Panc1 (cell line): ENCODE results near the gene ACTR3C. TPM values are rescaled to one million over a fixed set of nuclear protein-coding genes. Genes with fewer than 3 reads are reported as not detected.
A peak's percentile ranks its signal among the peaks of the same experiment; 100 is the strongest.
"Not testable (repeated sequence)": the region's sequence is repeated elsewhere in the genome, so short reads cannot be mapped to it uniquely, and the experiment has no call there.

Experiments used
- ATAC-seq: fragments of 200-7000 bp; cut with Tn5 transposase; 2 replicates; pipeline ENCODE4 v1.9.1; 2020; ENCODE audit warnings: mild to moderate bottlenecking, moderate library complexity
- BruUV-seq: library from RNA; stranded (reverse); fragments of 400-500 nt; replicated peaks from 2 replicates; lab custom pipeline; 2021; lab: Mats Ljungman, UMichigan
- CTCF ChIA-PET: fragments of 300-600 bp; sonication (Branson Sonifier 250); formaldehyde crosslinking; loops from one replicate; lab custom pipeline; 2022; ENCODE audit warnings: antibody characterized with exemption; lab: Charles Lee
- POLR2A ChIA-PET: fragments of 300-600 bp; sonication (Branson Sonifier 250); formaldehyde crosslinking; loops from one replicate; lab custom pipeline; 2022; ENCODE audit warnings: antibody characterized with exemption; lab: Charles Lee
- DNase-seq: peaks from one replicate; pipeline ENCODE4 v3.0.0-alpha.2; 2010; ENCODE audit warnings: low read depth, low spot score
- H3K27ac ChIP-seq: 2 replicates; pipeline ENCODE4 v1.5.1; 2011; ENCODE audit warnings: mild to moderate bottlenecking, low read length, inconsistent platforms
- H3K27me3 ChIP-seq: fragments of 200-500 bp; sonication (Bioruptor generic); 2 replicates; pipeline ENCODE4 v1.6.0; 2014; ENCODE audit warnings: low read length, inconsistent platforms; ENCODE audit not compliant: control insufficient read depth, insufficient read depth
- H3K36me3 ChIP-seq: fragments of 200-500 bp; sonication (Bioruptor generic); 2 replicates; pipeline ENCODE4 v1.5.1; 2014; ENCODE audit warnings: inconsistent platforms, mild to moderate bottlenecking, low read length, moderate library complexity; ENCODE audit not compliant: control insufficient read depth, insufficient read depth
- H3K4me1 ChIP-seq: 2 replicates; pipeline ENCODE4 v1.5.1; 2011; ENCODE audit warnings: inconsistent platforms, mild to moderate bottlenecking, low read length, moderate library complexity; ENCODE audit not compliant: control insufficient read depth, insufficient read depth
- H3K4me3 ChIP-seq, 2 experiments: 2 replicates each; pipeline ENCODE4 v1.5.1; 2011 to 2012; ENCODE audit warnings: low read depth in 2 of 2, low read length in 2 of 2, mild to moderate bottlenecking in 2 of 2, inconsistent platforms in 1 of 2, moderate library complexity in 1 of 2
- H3K9me3 ChIP-seq: fragments of 200-500 bp; sonication (Bioruptor generic); 2 replicates; pipeline ENCODE4 v1.5.1; 2014; ENCODE audit warnings: low read depth, mild to moderate bottlenecking, inconsistent platforms, low read length, moderate library complexity; ENCODE audit not compliant: control insufficient read depth, insufficient read depth
- CTCF ChIP-seq: fragments of 450-650 bp; IDR thresholded peaks from 2 replicates; pipeline ENCODE4 v1.5.1; 2017; ENCODE audit warnings: mild to moderate bottlenecking
- POLR2AphosphoS5 ChIP-seq: IDR thresholded peaks from 2 replicates; pipeline ENCODE4 v1.6.1; 2012; ENCODE audit warnings: mild to moderate bottlenecking, low read depth, low read length, moderate library complexity
- REST ChIP-seq, 2 experiments: IDR thresholded peaks; 2 replicates each; pipeline ENCODE4 v1.6.1; 2011 to 2012; ENCODE audit warnings: low read depth in 2 of 2, control low read depth in 1 of 2, low read length in 1 of 2, mild to moderate bottlenecking in 1 of 2, moderate library complexity in 1 of 2; ENCODE audit not compliant: insufficient read depth in 1 of 2
- SIN3A ChIP-seq: IDR thresholded peaks from 2 replicates; pipeline ENCODE4 v1.6.1; 2012; ENCODE audit warnings: low read depth, mild to moderate bottlenecking, low read length, moderate library complexity, borderline replicate concordance; ENCODE audit not compliant: insufficient read depth
- TCF7L2 ChIP-seq: IDR thresholded peaks from 2 replicates; pipeline ENCODE4 v1.6.1; 2011; ENCODE audit warnings: mild to moderate bottlenecking, low read depth, low read length, inconsistent platforms
- in situ Hi-C: cut with HindIII; loops from 2 replicates; pipeline ENCODE4 v1.10.0; 2016; ENCODE audit warnings: low sequenced_read_pairs, low pct_unique_long_range_greater_than_20kb
- intact Hi-C: fragments of 100-400 bp; cut with micrococcal nuclease; formaldehyde crosslinking; loops from one replicate; pipeline ENCODE4 v1.10.0; 2022; ENCODE audit not compliant: unreplicated experiment
- total RNA-seq: library from RNA; stranded (reverse); gene quantifications from one replicate; pipeline ENCODE4 v1.2.1, GENCODE V29; 2021; ENCODE audit not compliant: unreplicated experiment

The ACTR3C gene
- total RNA-seq, 1 experiment from 2014 or later, result 6.5 TPM

GRCh38 chr7:150313870-150314269 lies 9.5 kb downstream of the ACTR3C start:
- DNase-seq, result no peak
- no peak for TF ChIP-seq POLR2AphosphoS5
- TF ChIP-seq CTCF, result no peak
- no peak for TF ChIP-seq SIN3A
- TF ChIP-seq TCF7L2, result no peak
- TF ChIP-seq REST (IDR thresholded peaks at IDR 0.05; ENCODE audit: insufficient read depth in 1 of 2, low read depth in 2 of 2, low read length in 1 of 2), result no peak
- Histone ChIP-seq H3K36me3 (no peaks in the 10 kb centered on the region), H3K4me1 (no peaks in the 10 kb centered on the region), H3K27me3 (no peaks in the 10 kb centered on the region), H3K4me3 (no peak overlapping the region), H3K27ac (no peak overlapping the region), H3K9me3 (no peaks in the 10 kb centered on the region)
- intact Hi-C loops, result no loop called here
- BruUV-seq, result no TSS peak
- peak; percentile 38; the same call in 1 of the 2 replicates for ATAC-seq
- ChIA-PET CTCF (interaction anchor here (0.6 kb wide), 1 partner anchor 41 kb away, joined by 5 read pairs; no protein-coding TSS in a partner anchor), POLR2A (interaction anchor here (0.5 kb wide), 1 partner anchor 934 kb away, joined by 11 read pairs; the partner anchor contains the start of gene SMARCD3)
- in situ Hi-C loops, result no loop called here

DNA sequence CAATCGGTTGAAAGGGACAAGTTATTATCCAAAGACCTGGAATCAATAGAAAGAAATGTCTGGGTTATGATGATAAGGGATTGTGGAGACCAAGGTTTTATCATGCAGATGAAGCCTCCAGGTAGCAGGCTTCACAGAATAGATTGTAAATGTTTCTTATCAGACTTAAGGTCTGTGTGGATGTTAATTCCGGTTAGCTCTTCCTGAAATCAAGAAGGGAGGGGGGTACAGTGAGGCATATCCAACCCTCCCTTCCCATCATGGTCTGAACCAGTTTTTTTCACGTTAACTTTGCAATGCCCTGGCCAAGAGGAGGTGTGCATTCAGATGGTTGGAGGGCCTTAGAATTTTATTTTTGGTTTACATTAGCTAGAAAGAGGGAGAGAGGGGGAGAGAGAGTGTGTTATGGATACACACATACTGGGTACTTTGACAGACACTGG lies 10.0 kb downstream of the ACTR3C start:
- DNase-seq (no peak), ATAC-seq (no peak)
- intact Hi-C loops, result no loop called here
- Histone ChIP-seq H3K4me3 (no peak overlapping the region), H3K27ac (no peak overlapping the region), H3K9me3 (no peaks in the 10 kb centered on the region), H3K36me3 (no peaks in the 10 kb centered on the region), H3K27me3 (no peaks in the 10 kb centered on the region), H3K4me1 (no peaks in the 10 kb centered on the region)
- TF ChIP-seq CTCF, result no peak
- TF ChIP-seq SIN3A, result no peak
- TF ChIP-seq POLR2AphosphoS5, result no peak
- no peak for TF ChIP-seq REST (IDR thresholded peaks at IDR 0.05; ENCODE audit: insufficient read depth in 1 of 2, low read depth in 2 of 2, low read length in 1 of 2)
- no peak for TF ChIP-seq TCF7L2
- CTCF ChIA-PET, result interaction anchor here (0.6 kb wide), 1 partner anchor 42 kb away, joined by 5 read pairs; no protein-coding TSS in a partner anchor
- no TSS peak for BruUV-seq
- POLR2A ChIA-PET, result no interaction called here
- in situ Hi-C loops, result no loop called here

- in situ Hi-C loops, ATAC-seq, H3K9me3 ChIP-seq, H3K36me3 ChIP-seq, DNase-seq, POLR2A ChIA-PET, CTCF ChIA-PET, BruUV-seq, H3K27ac ChIP-seq, H3K27me3 ChIP-seq, intact Hi-C loops, H3K4me3 ChIP-seq, H3K4me1 ChIP-seq: not testable (repeated sequence)
Observed at GRCh38 chr7:150312649-150313366, 10.5 kb downstream of the ACTR3C start.
